Ascending aorta (tissue), 2 donors: Measurements from ENCODE around the gene ADGRV1. TPM values are rescaled to one million over a fixed set of nuclear protein-coding genes. Genes with fewer than 3 reads are reported as not detected.

Source experiments
- DNase-seq, 2 donors: peaks; one replicate each; pipeline ENCODE4 v3.0.0-alpha.2; 2019; ENCODE audit warnings: low spot score in 2 of 2
- H3K27ac ChIP-seq, 2 donors: fragments of 200-600 bp; sonication (generic); one replicate each; pipeline ENCODE4 v1.5.1; 2016 to 2017; ENCODE audit warnings: mild to moderate bottlenecking in 1 of 2
- H3K27me3 ChIP-seq: fragments of 200-600 bp; sonication (generic); one replicate; pipeline ENCODE4 v1.5.1; 2017
- H3K36me3 ChIP-seq, 2 donors: fragments of 200-600 bp; sonication (generic); one replicate each; pipeline ENCODE4 v1.5.1; 2016
- H3K4me1 ChIP-seq, 2 donors: fragments of 200-600 bp; sonication (generic); one replicate each; pipeline ENCODE4 v1.5.1; 2016 to 2017; ENCODE audit warnings: mild to moderate bottlenecking in 1 of 2
- H3K4me3 ChIP-seq, 2 donors: fragments of 200-600 bp; sonication (generic); one replicate each; pipeline ENCODE4 v1.5.1; 2016 to 2017; ENCODE audit warnings: mild to moderate bottlenecking in 1 of 2
- H3K9me3 ChIP-seq, 2 donors: fragments of 200-600 bp; sonication (generic); one replicate each; pipeline ENCODE4 v1.5.1; 2016
- intact Hi-C: fragments of 100-400 bp; cut with DNase I; formaldehyde crosslinking; loops from one replicate; pipeline ENCODE4 v1.15.1; 2023
- total RNA-seq: library from RNA; depleted of rRNA; stranded (reverse); fragments of >200 nt; gene quantifications from one replicate; pipeline ENCODE4 v1.1.0, GENCODE V29; 2016
- TF ChIP-seq, protein P1 (sequence below), 3 experiments: fragments of 200-600 bp in 2 of 3; fragments of 450-650 bp in 1 of 3; sonication (generic) in 2 of 3; IDR thresholded peaks; one replicate each; pipeline ENCODE4 v1.5.1; 2016 to 2019; ENCODE audit warnings: antibody characterized with exemption in 3 of 3, mild to moderate bottlenecking in 1 of 3, moderate library complexity in 1 of 3

Gene ADGRV1
- total RNA-seq, 1 donor from 2014 or later = 6.9 TPM

DNA sequence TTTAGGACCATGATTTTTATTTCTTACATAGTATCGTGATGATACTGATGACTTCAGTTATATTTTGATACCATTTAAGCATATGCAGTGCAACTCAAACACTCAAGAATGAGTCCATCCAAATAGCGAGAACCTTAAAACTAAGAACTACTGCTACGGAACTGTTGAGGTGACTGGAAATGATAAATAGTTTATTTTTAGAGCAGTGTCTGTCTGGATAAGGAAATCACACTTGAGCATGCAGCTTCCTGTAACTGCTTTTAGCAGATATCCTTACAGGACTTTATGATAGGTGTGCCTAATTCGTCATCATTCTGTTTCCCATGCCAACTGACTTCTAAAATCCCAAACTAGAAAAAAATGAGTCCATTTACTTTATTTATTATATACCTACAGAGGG is 85.5 kb downstream of the ADGRV1 start:
- no peaks in the 10 kb centered on the region for H3K36me3 ChIP-seq
- TF ChIP-seq, protein P1, sequence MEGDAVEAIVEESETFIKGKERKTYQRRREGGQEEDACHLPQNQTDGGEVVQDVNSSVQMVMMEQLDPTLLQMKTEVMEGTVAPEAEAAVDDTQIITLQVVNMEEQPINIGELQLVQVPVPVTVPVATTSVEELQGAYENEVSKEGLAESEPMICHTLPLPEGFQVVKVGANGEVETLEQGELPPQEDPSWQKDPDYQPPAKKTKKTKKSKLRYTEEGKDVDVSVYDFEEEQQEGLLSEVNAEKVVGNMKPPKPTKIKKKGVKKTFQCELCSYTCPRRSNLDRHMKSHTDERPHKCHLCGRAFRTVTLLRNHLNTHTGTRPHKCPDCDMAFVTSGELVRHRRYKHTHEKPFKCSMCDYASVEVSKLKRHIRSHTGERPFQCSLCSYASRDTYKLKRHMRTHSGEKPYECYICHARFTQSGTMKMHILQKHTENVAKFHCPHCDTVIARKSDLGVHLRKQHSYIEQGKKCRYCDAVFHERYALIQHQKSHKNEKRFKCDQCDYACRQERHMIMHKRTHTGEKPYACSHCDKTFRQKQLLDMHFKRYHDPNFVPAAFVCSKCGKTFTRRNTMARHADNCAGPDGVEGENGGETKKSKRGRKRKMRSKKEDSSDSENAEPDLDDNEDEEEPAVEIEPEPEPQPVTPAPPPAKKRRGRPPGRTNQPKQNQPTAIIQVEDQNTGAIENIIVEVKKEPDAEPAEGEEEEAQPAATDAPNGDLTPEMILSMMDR (IDR thresholded peaks at IDR 0.05) = no peak

DNA sequence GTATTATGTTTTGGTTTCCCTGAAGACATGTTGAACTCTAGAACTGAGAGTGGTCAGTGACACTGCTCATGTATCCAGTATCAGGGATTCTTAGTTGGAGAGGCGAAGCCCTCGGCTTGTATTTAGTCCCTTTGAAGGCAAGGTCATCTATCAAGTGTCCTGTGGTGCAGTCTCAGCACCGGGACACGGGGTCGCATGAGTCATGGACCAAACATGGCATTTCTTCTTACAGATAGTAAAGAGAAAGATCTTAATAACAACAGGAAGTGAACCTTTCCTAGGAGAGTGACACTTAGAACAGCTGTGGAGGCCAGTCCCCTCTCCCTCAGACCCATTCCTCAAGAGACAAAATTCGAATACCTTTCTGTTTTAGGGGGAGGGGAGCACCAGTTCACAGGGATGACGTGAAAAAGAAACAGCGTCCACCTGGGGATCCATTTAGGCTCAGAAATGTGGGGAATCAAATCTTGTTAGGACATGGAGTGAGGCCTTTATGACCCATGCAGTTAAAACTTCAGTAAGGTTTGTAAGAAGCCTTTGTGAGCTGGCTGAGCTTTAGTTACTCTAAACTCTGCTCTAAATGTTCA is 86.5 kb downstream of the ADGRV1 start:
- no peaks in the 10 kb centered on the region for H3K9me3 ChIP-seq
- H3K27ac ChIP-seq = no peak overlapping the region
- DNase-seq = no peak
- no peaks in the 10 kb centered on the region for H3K4me1 ChIP-seq
- H3K27me3 ChIP-seq = no peaks in the 10 kb centered on the region
- TF ChIP-seq, protein P1 (IDR thresholded peaks at IDR 0.05) = no peak
- no peak overlapping the region for H3K4me3 ChIP-seq
- intact Hi-C loops = no loop called here
- H3K36me3 ChIP-seq = no peaks in the 10 kb centered on the region

More for the DNA sequence above, 85.5 kb downstream of the ADGRV1 start:
- intact Hi-C loops = no loop called here
- no peak for DNase-seq
- H3K4me1 ChIP-seq = no peaks in the 10 kb centered on the region
- H3K27me3 ChIP-seq = no peaks in the 10 kb centered on the region
- no peak overlapping the region for H3K4me3 ChIP-seq
- no peaks in the 10 kb centered on the region for H3K9me3 ChIP-seq
- H3K27ac ChIP-seq = no peak overlapping the region

DNA sequence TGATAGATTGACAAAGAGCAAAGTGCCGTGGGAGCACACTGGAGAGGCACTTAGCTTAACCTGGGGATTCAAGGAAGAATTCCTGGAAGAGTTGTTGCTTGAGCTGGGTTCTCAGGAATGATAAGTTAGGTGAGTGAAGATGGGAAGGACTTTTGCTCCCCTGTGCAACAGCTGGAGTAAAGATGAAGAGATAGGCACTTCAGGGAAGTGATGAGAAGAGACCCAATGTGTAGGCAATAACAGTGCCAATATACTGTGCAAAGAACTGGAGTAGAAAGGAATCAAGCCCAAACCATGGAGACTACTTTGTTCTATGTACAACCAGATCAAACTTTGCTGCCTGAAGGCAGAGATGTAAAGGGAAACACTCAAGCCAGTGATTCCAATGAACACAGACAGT is 92.2 kb downstream of the ADGRV1 start:
- DNase-seq = no peak
- no peaks in the 10 kb centered on the region for H3K36me3 ChIP-seq
- H3K4me1 ChIP-seq = no peaks in the 10 kb centered on the region
- H3K4me3 ChIP-seq = no peak overlapping the region
- no peaks in the 10 kb centered on the region for H3K27me3 ChIP-seq
- TF ChIP-seq, protein P1 (IDR thresholded peaks at IDR 0.05) = no peak
- H3K27ac ChIP-seq = no peak overlapping the region
- no peaks in the 10 kb centered on the region for H3K9me3 ChIP-seq
- intact Hi-C loops = no loop called here

DNA sequence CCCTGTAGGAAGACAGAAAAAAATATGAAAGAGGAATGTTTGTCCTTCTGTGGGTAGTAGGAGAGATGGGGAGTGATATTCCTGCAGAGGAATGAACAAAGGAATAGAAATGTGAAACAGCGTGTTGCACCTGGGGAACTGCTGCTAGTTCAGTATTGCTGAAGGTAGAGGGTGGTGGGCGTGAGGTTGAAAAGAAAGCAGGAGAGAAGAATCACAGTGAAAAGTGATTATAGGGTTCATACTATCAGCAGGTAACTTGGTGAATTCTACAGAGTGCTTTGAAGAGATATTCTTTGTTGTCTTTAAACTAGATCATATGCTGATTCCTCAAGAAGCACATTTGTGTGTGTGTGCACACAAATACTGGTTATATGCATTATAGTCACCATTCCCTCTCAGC is 95.6 kb downstream of the ADGRV1 start:
- intact Hi-C loops = no loop called here
- TF ChIP-seq, protein P1 (IDR thresholded peaks at IDR 0.05) = no peak
- no peaks in the 10 kb centered on the region for H3K9me3 ChIP-seq
- no peaks in the 10 kb centered on the region for H3K27me3 ChIP-seq
- H3K27ac ChIP-seq = no peak overlapping the region
- H3K36me3 ChIP-seq = no peaks in the 10 kb centered on the region
- DNase-seq = no peak
- H3K4me1 ChIP-seq = no peaks in the 10 kb centered on the region
- H3K4me3 ChIP-seq = no peak overlapping the region

DNA sequence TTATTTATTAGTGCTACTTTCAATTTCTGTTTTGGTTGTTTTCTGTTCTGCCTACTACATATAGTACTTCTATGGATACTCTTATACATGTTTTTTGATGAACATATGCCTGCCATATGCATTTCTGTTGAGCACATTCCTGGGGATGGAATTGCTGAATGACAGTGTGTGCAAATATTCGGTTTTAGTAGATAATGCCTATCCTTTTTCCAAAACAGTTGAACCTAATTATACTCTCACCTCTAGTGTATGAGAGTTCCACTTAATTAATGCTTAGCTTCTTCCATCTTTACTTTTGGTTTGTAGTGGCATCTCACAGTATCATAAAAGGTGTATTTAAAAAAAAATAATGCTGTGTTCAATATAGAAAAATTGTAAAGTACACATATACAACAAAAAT is 96.8 kb downstream of the ADGRV1 start:
- H3K27me3 ChIP-seq = no peaks in the 10 kb centered on the region
- H3K4me1 ChIP-seq = no peaks in the 10 kb centered on the region
- no peak overlapping the region for H3K4me3 ChIP-seq
- TF ChIP-seq, protein P1 (IDR thresholded peaks at IDR 0.05) = no peak
- intact Hi-C loops = no loop called here
- H3K36me3 ChIP-seq = no peaks in the 10 kb centered on the region
- no peak overlapping the region for H3K27ac ChIP-seq
- DNase-seq = no peak
- no peaks in the 10 kb centered on the region for H3K9me3 ChIP-seq

DNA sequence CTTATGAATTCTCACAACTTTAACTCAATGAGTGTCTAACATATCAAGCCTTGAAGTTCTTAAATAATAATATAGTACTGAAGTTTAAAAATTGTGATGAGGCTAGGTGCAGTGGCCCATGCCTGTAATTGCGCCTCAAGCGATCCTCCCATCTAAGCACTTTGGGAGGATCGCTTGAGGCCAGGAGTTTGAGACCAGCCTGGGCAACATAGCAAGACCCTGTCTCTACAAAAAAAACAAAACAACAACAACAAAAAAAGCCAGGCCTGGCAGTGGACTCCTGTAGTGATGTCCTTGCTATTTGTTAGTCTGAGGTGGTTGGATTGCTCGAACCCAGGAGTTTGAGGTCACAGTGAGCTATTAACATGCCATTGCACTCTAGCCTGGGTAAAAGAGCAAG is 98.4 kb downstream of the ADGRV1 start:
- Histone ChIP-seq H3K36me3 (no peaks in the 10 kb centered on the region), H3K9me3 (no peaks in the 10 kb centered on the region), H3K4me3 (no peak overlapping the region), H3K27me3 (no peaks in the 10 kb centered on the region), H3K27ac (no peak overlapping the region), H3K4me1 (no peaks in the 10 kb centered on the region)
- TF ChIP-seq, protein P1 (IDR thresholded peaks at IDR 0.05) = no peak
- DNase-seq = no peak
- intact Hi-C loops = no loop called here
